ENCODE measurements around the gene WIPF3. TPM values are rescaled to one million over a fixed set of nuclear protein-coding genes. Genes with fewer than 3 reads are reported as not detected.

WIPF3 gene
- total and polyA plus RNA-seq, 8 donors = 1.2 to 11.2 (median 4.0) TPM; not detected in 1

GRCh38 chr7:29826530-29826822 is 20.2 kb downstream of the WIPF3 start:
- Histone ChIP-seq H3K27me3 (no peaks in the 10 kb centered on the region), H3K4me3 (no peak overlapping the region), H3K27ac (no peak overlapping the region), H3K36me3 (no peaks in the 10 kb centered on the region), H3K9me3 (no peaks in the 10 kb centered on the region), H3K4me1 (peaks cover 0 to 12% (median 7%) of the 10 kb centered on the region in 4 donors)
- intact Hi-C loops (cut with DNase I; ENCODE audit: low total_unique reads) = no loop called here
- no peak for DNase-seq
- WGBS, 5 donors = 77 to 92% (median 82%) methylated on average over 2 of the region's 2 CpGs
- TF ChIP-seq, protein P1, sequence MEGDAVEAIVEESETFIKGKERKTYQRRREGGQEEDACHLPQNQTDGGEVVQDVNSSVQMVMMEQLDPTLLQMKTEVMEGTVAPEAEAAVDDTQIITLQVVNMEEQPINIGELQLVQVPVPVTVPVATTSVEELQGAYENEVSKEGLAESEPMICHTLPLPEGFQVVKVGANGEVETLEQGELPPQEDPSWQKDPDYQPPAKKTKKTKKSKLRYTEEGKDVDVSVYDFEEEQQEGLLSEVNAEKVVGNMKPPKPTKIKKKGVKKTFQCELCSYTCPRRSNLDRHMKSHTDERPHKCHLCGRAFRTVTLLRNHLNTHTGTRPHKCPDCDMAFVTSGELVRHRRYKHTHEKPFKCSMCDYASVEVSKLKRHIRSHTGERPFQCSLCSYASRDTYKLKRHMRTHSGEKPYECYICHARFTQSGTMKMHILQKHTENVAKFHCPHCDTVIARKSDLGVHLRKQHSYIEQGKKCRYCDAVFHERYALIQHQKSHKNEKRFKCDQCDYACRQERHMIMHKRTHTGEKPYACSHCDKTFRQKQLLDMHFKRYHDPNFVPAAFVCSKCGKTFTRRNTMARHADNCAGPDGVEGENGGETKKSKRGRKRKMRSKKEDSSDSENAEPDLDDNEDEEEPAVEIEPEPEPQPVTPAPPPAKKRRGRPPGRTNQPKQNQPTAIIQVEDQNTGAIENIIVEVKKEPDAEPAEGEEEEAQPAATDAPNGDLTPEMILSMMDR (IDR thresholded peaks at IDR 0.05) = no peak
- TF ChIP-seq POLR2A (IDR thresholded peaks at IDR 0.05) = no peak

DNA sequence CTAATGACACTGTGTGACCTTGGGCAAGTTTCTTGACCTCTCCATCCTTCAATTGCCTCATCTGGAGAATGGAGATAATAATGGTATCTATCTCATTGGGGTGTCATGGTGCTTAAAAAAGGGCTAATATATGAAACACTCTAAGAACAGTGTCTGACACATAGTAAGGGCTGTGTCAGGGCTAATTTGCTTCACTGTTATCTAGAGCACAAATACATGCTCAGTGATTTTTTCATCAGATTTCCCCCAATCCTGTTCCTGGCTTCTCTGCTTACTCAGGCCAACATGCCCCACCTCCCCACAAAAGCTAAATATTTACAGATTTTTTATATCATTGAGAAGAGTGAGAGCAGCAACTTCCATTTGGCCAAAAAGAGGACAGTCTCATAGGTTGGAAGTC is 20.6 kb downstream of the WIPF3 start:
- no peak overlapping the region for H3K27ac ChIP-seq
- H3K4me1 ChIP-seq = peaks cover 0 to 12% (median 7%) of the 10 kb centered on the region in 4 donors
- no peaks in the 10 kb centered on the region for H3K27me3 ChIP-seq
- no peaks in the 10 kb centered on the region for H3K36me3 ChIP-seq
- TF ChIP-seq POLR2AphosphoS5 (IDR thresholded peaks at IDR 0.05) (no peak), EP300 (IDR thresholded peaks at IDR 0.05) (no peak), POLR2A (IDR thresholded peaks at IDR 0.05) (no peak)
- TF ChIP-seq, protein P1 (IDR thresholded peaks at IDR 0.05) = no peak
- no peak overlapping the region for H3K4me3 ChIP-seq
- intact Hi-C loops (cut with DNase I; ENCODE audit: low total_unique reads) = no loop called here
- no peak for DNase-seq
- H3K9me3 ChIP-seq = no peaks in the 10 kb centered on the region

DNA sequence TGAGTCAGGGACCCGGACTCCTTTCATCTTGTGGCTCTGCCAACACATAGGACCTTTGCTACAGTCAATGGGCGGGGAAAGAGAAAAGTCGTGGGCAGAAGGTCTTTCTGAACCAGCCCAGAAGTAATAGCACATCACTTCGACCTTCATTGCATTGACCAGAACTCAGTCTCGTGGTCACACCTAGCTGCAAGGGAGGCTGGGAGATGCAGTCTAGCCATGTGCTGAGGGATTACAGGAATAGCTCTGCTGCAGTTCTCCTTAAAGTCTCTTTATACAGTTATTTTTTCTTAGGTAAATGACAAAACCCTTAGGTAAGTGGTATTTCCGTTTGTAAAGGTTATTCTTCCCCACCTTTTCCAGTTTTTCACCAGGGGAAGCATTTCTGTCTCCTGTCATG is 25.4 kb downstream of the WIPF3 start:
- no peaks in the 10 kb centered on the region for H3K27me3 ChIP-seq
- peaks cover 0 to 2% (median under 1%) of the 10 kb centered on the region in 4 donors for H3K4me1 ChIP-seq
- WGBS, 5 donors = 86 to 94% (median 93%) methylated on average over 6 of the region's 6 CpGs
- H3K36me3 ChIP-seq = peaks cover 0 to 20% (median 7%) of the 10 kb centered on the region in 4 donors
- H3K27ac ChIP-seq = no peak overlapping the region
- no peak overlapping the region for H3K4me3 ChIP-seq
- no peaks in the 10 kb centered on the region for H3K9me3 ChIP-seq
- no peak for DNase-seq
- intact Hi-C loops (cut with DNase I; ENCODE audit: low total_unique reads) = no loop called here
- TF ChIP-seq EP300 (IDR thresholded peaks at IDR 0.05) (no peak), POLR2A (IDR thresholded peaks at IDR 0.05) (no peak)
- TF ChIP-seq, protein P1 (IDR thresholded peaks at IDR 0.05) = no peak

GRCh38 chr7:29833929-29834328 is 27.6 kb downstream of the WIPF3 start:
- WGBS, 5 donors = 82 to 90% (median 85%) methylated on average over 2 of the region's 2 CpGs
- Histone ChIP-seq H3K27me3 (no peaks in the 10 kb centered on the region), H3K4me3 (no peak overlapping the region), H3K27ac (no peak overlapping the region), H3K36me3 (peaks cover 0 to 20% (median 7%) of the 10 kb centered on the region in 4 donors), H3K4me1 (no peaks in the 10 kb centered on the region), H3K9me3 (no peaks in the 10 kb centered on the region)
- intact Hi-C loops (cut with DNase I; ENCODE audit: low total_unique reads) = no loop called here
- TF ChIP-seq, protein P1 (IDR thresholded peaks at IDR 0.05) = no peak
- TF ChIP-seq EP300 (IDR thresholded peaks at IDR 0.05) (no peak), POLR2AphosphoS5 (IDR thresholded peaks at IDR 0.05) (no peak), POLR2A (IDR thresholded peaks at IDR 0.05) (no peak)
- no peak for DNase-seq

All from stomach (tissue), 9 donors.